GM18508 (cell line): ENCODE data around the gene DISP1.
"Not testable (repeated sequence)": the region's sequence is repeated elsewhere in the genome, so short reads cannot be mapped to it uniquely, and the experiment has no call there.

Experiments used
- ATAC-seq: cut with Tn5 transposase; IDR thresholded peaks from one replicate; pipeline ENCODE4 v1.9.1; 2021; ENCODE audit warnings: moderate number of reproducible peaks; ENCODE audit not compliant: insufficient read depth, unreplicated experiment

DISP1 gene

GRCh38 chr1:222845763-222846162 is 30.9 kb downstream of the DISP1 start:
- no peak for ATAC-seq

- ATAC-seq: not testable (repeated sequence)
These were observed 35.7 kb downstream of the DISP1 start for GRCh38 chr1:222850550-222850949.

- ATAC-seq: no peak
These were observed 37.5 kb downstream of the DISP1 start for GRCh38 chr1:222852326-222852725.

- ATAC-seq: no peak
These were observed 46.2 kb downstream of the DISP1 start for GRCh38 chr1:222861062-222861461.
